Psoas muscle (tissue), 8 donors: ENCODE measurements around the gene SIL1. TPM values are rescaled to one million over a fixed set of nuclear protein-coding genes. Genes with fewer than 3 reads are reported as not detected.
A peak's percentile ranks its signal among the peaks of the same experiment; 100 is the strongest.

Experiments used
- ATAC-seq, 4 donors: fragments of 200-7000 bp; cut with Tn5 transposase; one replicate each; pipeline ENCODE4 v1.9.1; 2020; ENCODE audit warnings: moderate library complexity in 3 of 4, mild to moderate bottlenecking in 2 of 4
- DNase-seq, 2 donors: peaks; one replicate each; pipeline ENCODE4 v3.0.0-alpha.2; 2020
- H3K27ac ChIP-seq: fragments of 200-600 bp; one replicate; pipeline ENCODE4 v1.8.0; 2022
- H3K27me3 ChIP-seq, 3 donors: fragments of 200-600 bp in 1 of 3; one replicate each; pipeline versions ENCODE4 v1.6.1 to v1.8.0; 2013 to 2022; ENCODE audit warnings: low read length in 2 of 3, mild to moderate bottlenecking in 2 of 3, moderate library complexity in 1 of 3; ENCODE audit not compliant: insufficient read depth in 3 of 3
- H3K36me3 ChIP-seq, 2 donors: fragments of 200-600 bp in 1 of 2; one replicate each; pipeline versions ENCODE4 v1.6.1 to v1.8.0; 2013 to 2022; ENCODE audit warnings: low read depth in 1 of 2, mild to moderate bottlenecking in 1 of 2, moderate library complexity in 1 of 2; ENCODE audit not compliant: insufficient read depth in 1 of 2
- H3K4me1 ChIP-seq: fragments of 200-600 bp; one replicate; pipeline ENCODE4 v1.8.0; 2022
- H3K4me3 ChIP-seq: fragments of 200-600 bp; one replicate; pipeline ENCODE4 v1.8.0; 2022; ENCODE audit warnings: mild to moderate bottlenecking
- H3K9me3 ChIP-seq: fragments of 200-600 bp; one replicate; pipeline ENCODE4 v1.8.0; 2022
- CTCF ChIP-seq: fragments of 200-600 bp; IDR thresholded peaks from one replicate; pipeline ENCODE4 v1.8.0; 2022; ENCODE audit warnings: antibody characterized with exemption
- WGBS, 3 donors: extraction: QIAGEN DNeasy Blood & Tissue Kit; methylation state at CpG; one replicate each; pipeline versions ENCODE4 v1.1.6 to v1.1.7; 2013; 5-methylcytosine and 5-hydroxymethylcytosine counted together
- intact Hi-C, 2 donors: fragments of 100-400 bp; cut with DNase I; formaldehyde crosslinking; loops; one replicate each; pipeline versions ENCODE4 v1.11.0 to v1.14.2; 2022
- polyA plus RNA-seq, 3 donors: library from polyadenylated mRNA; stranded (reverse); fragments of 200-250 nt; gene quantifications; one replicate each; pipeline ENCODE4 v1.2.3, GENCODE V29; 2013
- total RNA-seq, 4 donors: library from RNA; stranded (reverse); fragmentation: NEBNext Ultra II Directional in 2 of 4; extraction: Animal tissue kit (Norgen Biotek cat#: 25700) in 2 of 4; gene quantifications; one replicate each; pipeline versions ENCODE4 v1.2.1 to v1.2.4, GENCODE V29; 2021 to 2023
- donor health status: healthy with polysubstance abuse.
- donor health status: DM: no; HTN: no; CAD: no; lungs with moderate emphysema.
- donor health status: Bipolar disorder and iron deficiency.
- donor health status: healthy.
- donor health status: DM: yes; HTN: yes; CAD: no.
- donor health status: DM: no; HTN: no; CAD: no.
- donor health status: DM: no; HTN: no; CAD: no.
- donor health status: DM: yes; HTN: yes; CAD: no.

Gene SIL1
- total and polyA plus RNA-seq, 7 donors: 27.1 to 52.9 (median 41.0) TPM

- TF ChIP-seq CTCF: no peak
- intact Hi-C loops: no loop called here
- H3K9me3 ChIP-seq: no peaks in the 10 kb centered on the region
- no peak for ATAC-seq
- no peak overlapping the region for H3K27ac ChIP-seq
- no peak overlapping the region for H3K4me3 ChIP-seq
- H3K36me3 ChIP-seq: no peaks in the 10 kb centered on the region
- H3K4me1 ChIP-seq: peaks cover 11% of the 10 kb centered on the region
- no peak for DNase-seq
- H3K27me3 ChIP-seq: no peaks in the 10 kb centered on the region
These were observed 87.5 kb downstream of the SIL1 start for GRCh38 chr5:139110526-139111168.

GRCh38 chr5:139108063-139108824, 89.9 kb downstream of the SIL1 start:
- ATAC-seq (no peak), DNase-seq (no peak)
- no peaks in the 10 kb centered on the region for H3K36me3 ChIP-seq
- H3K4me3 ChIP-seq: no peak overlapping the region
- H3K4me1 ChIP-seq: peaks cover 34% of the 10 kb centered on the region
- H3K27me3 ChIP-seq: no peaks in the 10 kb centered on the region
- no peak overlapping the region for H3K27ac ChIP-seq
- WGBS, 3 donors: 52 to 58% (median 56%) methylated on average over 10 of the region's 10 CpGs
- intact Hi-C loops: no loop called here
- no peaks in the 10 kb centered on the region for H3K9me3 ChIP-seq
- TF ChIP-seq CTCF: no peak

DNA sequence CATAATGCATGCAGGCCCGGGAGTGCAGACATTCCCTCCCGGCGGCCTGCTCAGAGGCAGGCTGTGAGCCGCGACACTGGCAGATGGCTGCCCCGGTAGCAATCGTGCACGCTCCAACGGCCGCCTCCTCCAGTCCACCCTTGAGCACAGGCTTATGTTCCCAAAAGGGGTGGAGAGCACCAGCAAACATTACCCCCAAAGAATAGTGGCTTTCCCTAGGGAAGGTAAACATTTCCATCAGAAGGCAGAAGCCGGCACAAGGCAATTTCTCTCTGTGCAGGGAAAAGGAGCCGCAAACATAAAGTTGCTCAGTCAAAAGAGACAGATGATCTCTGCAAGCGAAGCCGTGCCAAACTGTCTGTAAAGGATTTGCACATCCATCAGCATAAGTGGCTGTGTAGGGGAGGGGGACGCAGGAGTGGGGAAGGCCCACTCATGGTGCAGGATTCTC, 92.5 kb downstream of the SIL1 start:
- no peaks in the 10 kb centered on the region for H3K27me3 ChIP-seq
- no peaks in the 10 kb centered on the region for H3K9me3 ChIP-seq
- H3K4me1 ChIP-seq: peaks cover 41% of the 10 kb centered on the region
- no peak for TF ChIP-seq CTCF
- no peaks in the 10 kb centered on the region for H3K36me3 ChIP-seq
- WGBS, 3 donors: 18 to 48% (median 20%) methylated on average over 15 of the region's 15 CpGs
- ATAC-seq (peak in 3 of 4 donors; percentile 35 to 60 (median 41)), DNase-seq (no peak)
- peak overlapping the region; percentile 73 for H3K27ac ChIP-seq
- intact Hi-C loops: no loop called here
- H3K4me3 ChIP-seq: peak overlapping the region; percentile 48

DNA sequence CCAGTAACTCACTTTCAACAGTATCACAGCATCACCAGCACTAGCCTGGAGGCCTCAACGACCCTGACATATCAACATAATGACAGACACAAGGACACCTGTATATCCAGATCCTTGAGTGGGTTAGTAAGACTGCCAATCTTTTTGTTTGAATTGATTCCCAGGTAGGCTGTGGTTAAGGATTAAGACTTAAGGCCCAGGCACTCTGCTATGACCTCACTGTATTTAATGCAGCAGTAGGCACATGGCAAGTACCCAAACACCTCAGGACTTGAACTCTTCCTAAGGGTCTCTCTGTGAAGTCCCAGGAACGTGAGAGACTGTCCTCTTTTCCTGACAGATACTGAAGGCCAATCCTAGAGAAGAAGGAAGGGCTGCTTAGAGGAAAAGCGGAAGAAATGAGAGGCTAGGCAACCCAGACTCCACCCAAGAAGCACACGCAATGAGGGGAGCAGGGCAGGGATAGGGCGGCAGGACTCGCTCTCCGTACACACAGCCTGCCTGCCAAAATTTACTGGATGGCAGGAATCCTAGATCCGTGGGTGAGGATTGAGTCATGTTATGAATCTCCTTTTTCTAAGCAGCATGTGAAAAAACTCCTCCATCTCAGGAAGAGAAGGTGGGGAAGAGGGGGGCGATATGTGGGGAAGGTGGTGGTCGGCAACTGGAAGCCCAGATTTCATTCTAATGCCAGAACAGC, 93.4 kb downstream of the SIL1 start:
- peak; percentile 90 to 91 (median 90) for ATAC-seq

More for the DNA sequence above, 93.4 kb downstream of the SIL1 start:
- H3K4me3 ChIP-seq: peak overlapping the region; percentile 48
- WGBS, 3 donors: 44 to 60% (median 44%) methylated on average over 10 of the region's 10 CpGs
- intact Hi-C loops: loop anchor here in 1 of 2 donors (5.0 kb wide), 1 partner anchor 38 kb away; no protein-coding TSS in a partner anchor
- peaks cover 42% of the 10 kb centered on the region for H3K4me1 ChIP-seq
- no peaks in the 10 kb centered on the region for H3K27me3 ChIP-seq
- H3K27ac ChIP-seq: peak overlapping the region; percentile 73
- TF ChIP-seq CTCF: no peak
- H3K9me3 ChIP-seq: no peaks in the 10 kb centered on the region
- no peaks in the 10 kb centered on the region for H3K36me3 ChIP-seq
- peak; percentile 71 to 83 for DNase-seq
